ENCODE measurements around the gene PRAME. TPM values are rescaled to one million over a fixed set of nuclear protein-coding genes. Genes with fewer than 3 reads are reported as not detected.
"Not testable (repeated sequence)": the region's sequence is repeated elsewhere in the genome, so short reads cannot be mapped to it uniquely, and the experiment has no call there.

The PRAME gene
- total RNA-seq, 1 experiment from 2014 or later = 2.6 TPM

- DNase-seq (ENCODE audit: low spot score) = no peak
- in situ Hi-C loops (cut with HindIII; ENCODE audit: low sequenced_read_pairs) = no loop called here
Measured at GRCh38 chr22:22584722-22585121, 25.7 kb upstream of the PRAME start.

GRCh38 chr22:22583030-22583429, 24.0 kb upstream of the PRAME start:
- in situ Hi-C loops (cut with HindIII; ENCODE audit: low sequenced_read_pairs) = no loop called here

GRCh38 chr22:22581524-22581923, 22.5 kb upstream of the PRAME start:
- in situ Hi-C loops (cut with HindIII; ENCODE audit: low sequenced_read_pairs); DNase-seq (ENCODE audit: low spot score): not testable (repeated sequence)

More at GRCh38 chr22:22583030-22583429, 24.0 kb upstream of the PRAME start:
- no peak for DNase-seq (ENCODE audit: low spot score)

- in situ Hi-C loops (cut with HindIII; ENCODE audit: low sequenced_read_pairs) = loop anchor here (10.0 kb wide), 1 partner anchor 95 kb away; no protein-coding TSS in a partner anchor
Measured at GRCh38 chr22:22579869-22580604, 21.0 kb upstream of the PRAME start.

GRCh38 chr22:22578702-22579424, 19.8 kb upstream of the PRAME start:
- in situ Hi-C loops (cut with HindIII; ENCODE audit: low sequenced_read_pairs) = loop anchor here (10.0 kb wide), 1 partner anchor 94 kb away; no protein-coding TSS in a partner anchor
- no peak for DNase-seq (ENCODE audit: low spot score)

More at GRCh38 chr22:22579869-22580604, 21.0 kb upstream of the PRAME start:
- no peak for DNase-seq (ENCODE audit: low spot score)

DNA sequence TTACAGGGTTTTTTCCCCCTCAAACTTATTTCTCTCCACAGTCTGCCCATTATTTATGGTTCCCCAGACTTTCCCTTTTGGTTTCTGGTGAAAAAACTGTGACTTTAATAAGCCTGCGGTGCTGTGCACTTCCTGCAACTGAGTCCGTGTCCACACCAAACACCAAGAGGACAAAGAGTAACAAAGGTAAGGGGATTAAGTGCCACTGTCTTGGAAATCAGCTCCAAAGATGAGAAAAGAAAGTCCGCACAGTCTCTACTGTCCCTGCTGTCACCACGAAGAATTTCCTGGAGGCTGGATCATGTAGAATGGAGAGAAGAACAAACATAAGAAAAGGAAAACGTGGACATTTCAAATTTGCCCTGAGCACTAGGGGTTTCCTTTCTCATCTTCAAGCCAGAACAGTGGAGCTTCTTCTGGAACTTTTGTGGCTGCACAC, 17.9 kb upstream of the PRAME start:
- in situ Hi-C loops (cut with HindIII; ENCODE audit: low sequenced_read_pairs) = loop anchor here (10.0 kb wide), 1 partner anchor 92 kb away; no protein-coding TSS in a partner anchor
- DNase-seq (ENCODE audit: low spot score) = no peak

- in situ Hi-C loops (cut with HindIII; ENCODE audit: low sequenced_read_pairs) = loop anchor here (10.0 kb wide), 1 partner anchor 92 kb away; no protein-coding TSS in a partner anchor
- DNase-seq (ENCODE audit: low spot score) = peak; percentile 32
Measured at GRCh38 chr22:22576244-22576988, 17.4 kb upstream of the PRAME start.

DNA sequence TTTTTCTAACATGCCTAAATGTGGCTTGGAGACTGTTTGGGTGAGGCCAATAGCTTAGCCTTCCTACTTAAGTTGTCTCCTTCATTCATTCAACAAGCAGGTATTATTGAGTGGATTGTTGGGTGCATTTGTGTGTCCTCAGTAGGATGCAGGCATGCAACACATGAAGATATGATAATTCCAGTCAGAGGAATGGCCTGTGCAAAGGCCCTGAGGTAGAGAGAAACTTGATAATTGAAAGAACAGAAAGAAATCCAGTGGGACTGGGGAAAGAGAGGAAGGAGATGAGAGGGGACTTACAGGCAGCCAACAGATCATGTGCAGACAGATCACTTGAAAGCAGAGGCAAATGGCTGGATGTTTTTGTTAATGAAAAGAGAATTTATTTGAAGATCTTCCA, 15.3 kb upstream of the PRAME start:
- in situ Hi-C loops (cut with HindIII; ENCODE audit: low sequenced_read_pairs) = loop anchor here (10.0 kb wide), 1 partner anchor 90 kb away; no protein-coding TSS in a partner anchor
- no peak for DNase-seq (ENCODE audit: low spot score)

GRCh38 chr22:22573047-22573889, 14.2 kb upstream of the PRAME start:
- in situ Hi-C loops (cut with HindIII; ENCODE audit: low sequenced_read_pairs) = loop anchor here (10.0 kb wide), 1 partner anchor 88 kb away; no protein-coding TSS in a partner anchor

DNA sequence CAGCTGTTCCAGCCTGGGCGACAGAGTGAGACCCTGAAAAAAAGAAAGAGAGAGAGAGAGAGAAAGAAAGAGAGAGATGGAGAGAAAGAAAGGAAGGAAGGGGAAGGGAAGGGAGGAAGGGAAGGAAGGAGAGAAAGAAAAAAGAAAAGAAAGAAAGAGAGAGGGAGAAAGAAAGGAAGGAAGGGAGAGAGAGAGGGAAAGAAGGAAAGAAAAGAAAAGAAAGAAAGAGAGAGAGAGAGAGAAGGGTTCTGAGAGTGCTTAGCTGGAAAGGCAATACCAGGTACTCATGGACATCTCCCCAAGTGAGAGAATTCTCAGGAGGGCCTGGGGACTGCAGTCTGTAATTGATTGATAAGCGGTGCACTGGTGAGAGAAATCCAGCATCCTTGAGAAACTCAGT, 12.8 kb upstream of the PRAME start:
- in situ Hi-C loops (cut with HindIII; ENCODE audit: low sequenced_read_pairs) = loop anchor here (10.0 kb wide), 1 partner anchor 87 kb away; no protein-coding TSS in a partner anchor
- DNase-seq (ENCODE audit: low spot score) = no peak

More at GRCh38 chr22:22573047-22573889, 14.2 kb upstream of the PRAME start:
- DNase-seq (ENCODE audit: low spot score) = no peak

DNA sequence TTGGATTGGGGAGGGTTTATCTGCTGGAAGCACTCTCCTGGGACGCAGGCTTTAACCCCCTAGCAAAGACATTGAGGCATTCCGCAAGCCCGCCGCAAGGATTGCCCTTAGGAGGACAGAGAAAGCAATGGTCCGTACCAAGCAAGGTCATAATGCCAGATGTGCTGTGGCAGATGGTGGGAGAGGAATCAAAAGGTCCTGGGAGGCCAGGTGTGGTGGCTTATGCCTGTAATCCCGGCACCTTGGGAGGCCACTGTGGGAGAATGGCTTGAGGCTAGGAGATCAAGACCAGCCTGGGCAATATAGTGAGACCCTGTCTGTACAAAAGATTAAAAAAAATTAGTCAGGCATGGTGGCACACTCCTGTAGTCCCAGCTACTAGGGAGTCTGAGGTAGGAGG, 12.4 kb upstream of the PRAME start:
- DNase-seq (ENCODE audit: low spot score) = no peak
- in situ Hi-C loops (cut with HindIII; ENCODE audit: low sequenced_read_pairs) = loop anchor here (10.0 kb wide), 1 partner anchor 87 kb away; no protein-coding TSS in a partner anchor

DNA sequence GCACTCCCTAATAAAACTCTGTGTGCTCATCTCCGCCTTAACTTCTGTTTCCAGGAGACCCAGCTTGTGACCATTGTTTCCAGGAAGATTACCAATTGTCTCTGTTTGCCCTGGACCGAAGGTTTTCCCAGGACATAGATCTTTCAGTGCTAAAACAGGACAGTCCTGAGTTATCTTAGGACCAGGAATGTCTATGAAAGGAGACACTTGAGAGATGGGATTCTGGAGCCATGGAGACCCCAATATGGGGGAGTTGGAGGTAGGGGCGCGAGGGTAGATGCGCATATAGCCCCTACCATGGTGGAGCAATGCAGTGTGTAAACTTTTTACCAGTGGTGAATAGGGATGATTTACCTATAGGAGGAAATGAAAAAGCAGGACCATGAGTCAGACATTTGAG, 10.2 kb upstream of the PRAME start:
- DNase-seq (ENCODE audit: low spot score) = no peak
- in situ Hi-C loops (cut with HindIII; ENCODE audit: low sequenced_read_pairs) = no loop called here

GRCh38 chr22:22565981-22566380, 6.9 kb upstream of the PRAME start:
- in situ Hi-C loops (cut with HindIII; ENCODE audit: low sequenced_read_pairs) = no loop called here
- no peak for DNase-seq (ENCODE audit: low spot score)

DNA sequence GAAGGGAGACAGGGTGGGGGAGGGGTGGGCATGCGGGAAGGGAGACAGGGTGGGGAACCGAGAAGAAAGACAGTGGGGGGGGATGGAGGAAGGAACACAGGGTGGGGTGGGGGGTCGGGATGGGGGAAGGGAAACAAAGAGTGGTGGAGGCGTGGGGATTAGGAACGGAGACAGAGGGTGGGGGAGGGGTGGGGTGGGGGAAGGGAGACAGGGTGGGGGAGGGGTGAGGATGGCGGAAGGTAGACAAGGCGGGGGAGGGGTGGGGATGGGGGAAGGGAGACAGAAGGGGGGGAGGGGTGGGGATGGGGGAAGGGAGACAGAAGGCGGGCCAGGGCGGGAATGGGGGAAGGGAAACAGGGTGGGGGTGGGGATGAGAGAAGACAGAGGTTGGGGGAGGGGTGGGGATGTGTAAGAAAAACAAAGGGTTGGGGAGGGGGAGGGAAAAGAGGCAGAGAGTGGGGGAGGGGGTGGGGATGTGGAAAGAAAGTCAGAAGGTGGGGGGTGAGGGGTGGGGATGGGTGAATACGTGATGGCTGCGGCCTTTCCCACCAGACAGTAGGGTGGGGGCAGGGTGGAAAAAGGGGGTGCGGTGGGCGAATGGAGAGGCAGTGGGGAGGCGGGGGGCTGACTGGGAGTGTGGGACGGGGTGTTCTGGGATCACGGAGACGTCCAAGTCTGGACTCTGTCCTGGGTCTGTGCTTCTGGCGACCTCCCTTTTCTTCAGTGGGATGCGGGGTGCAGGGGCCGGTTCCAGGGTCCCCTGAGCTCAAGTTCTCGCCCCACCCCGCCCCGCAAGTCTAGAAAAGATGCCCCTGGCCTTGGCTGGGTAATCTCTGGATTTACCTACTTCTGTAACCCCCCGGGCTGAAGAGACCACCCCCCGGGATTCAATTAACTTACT, 744 bp downstream of the PRAME start:
- in situ Hi-C loops (cut with HindIII; ENCODE audit: low sequenced_read_pairs) = no loop called here
- DNase-seq (ENCODE audit: low spot score) = no peak

GRCh38 chr22:22556995-22557925, 1.8 kb downstream of the PRAME start:
- in situ Hi-C loops (cut with HindIII; ENCODE audit: low sequenced_read_pairs) = no loop called here
- DNase-seq (ENCODE audit: low spot score) = no peak

DNA sequence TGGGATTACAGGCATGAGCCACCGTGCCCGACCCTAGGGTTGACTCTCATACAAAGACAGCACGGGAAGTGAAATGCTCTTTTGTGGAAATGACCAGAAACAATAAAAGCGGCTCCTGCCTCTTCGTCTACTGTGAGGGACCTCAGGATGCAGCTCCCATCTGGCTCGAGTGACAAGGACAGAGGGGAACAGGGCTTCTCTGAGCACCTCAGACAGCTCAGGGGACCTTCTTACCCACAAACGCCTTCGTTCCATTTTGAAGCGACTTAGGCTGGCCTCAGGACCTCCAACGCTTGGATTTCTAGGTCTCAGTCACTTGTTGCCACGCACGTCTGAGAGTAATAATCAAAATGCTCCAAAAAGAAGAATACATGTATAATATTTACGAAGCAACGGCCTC, 2.5 kb downstream of the PRAME start:
- in situ Hi-C loops (cut with HindIII; ENCODE audit: low sequenced_read_pairs) = no loop called here
- DNase-seq (ENCODE audit: low spot score) = no peak
